Keratinocyte (primary cell): ENCODE measurements around the gene DOCK1. TPM values are rescaled to one million over a fixed set of nuclear protein-coding genes. Genes with fewer than 3 reads are reported as not detected.

Experiments used
- DNase-seq: peaks from one replicate; pipeline ENCODE4 v3.0.0-alpha.2; 2011; ENCODE audit warnings: low read depth, missing footprints, low spot score
- FAIRE-seq: peaks from 2 replicates; lab custom pipeline; 2011; peaks lifted over from hg19 to GRCh38; lab: Jason Lieb, UNC
- H2AFZ ChIP-seq: 2 replicates; pipeline ENCODE4 v1.6.0; 2012; ENCODE audit warnings: low read length, control low read depth, inconsistent platforms; ENCODE audit not compliant: control insufficient read depth
- H3K27ac ChIP-seq: 2 replicates; pipeline ENCODE4 v1.5.1; 2011; ENCODE audit warnings: low read length; ENCODE audit not compliant: control insufficient read depth, insufficient read depth
- H3K27me3 ChIP-seq: 3 replicates; pipeline ENCODE4 v1.6.0; 2011; ENCODE audit warnings: low read length; ENCODE audit not compliant: control insufficient read depth, insufficient read depth; ENCODE audit errors: extremely low read depth
- H3K36me3 ChIP-seq, 2 experiments: 2 replicates in 1 of 2; 3 replicates in 1 of 2; pipeline ENCODE4 v1.5.1; 2011; ENCODE audit warnings: low read length in 2 of 2, mild to moderate bottlenecking in 1 of 2; ENCODE audit not compliant: control insufficient read depth in 2 of 2, insufficient read depth in 2 of 2; ENCODE audit errors: extremely low read depth in 1 of 2
- H3K4me1 ChIP-seq: 3 replicates; pipeline ENCODE4 v1.5.1; 2011; ENCODE audit warnings: low read length; ENCODE audit not compliant: control insufficient read depth, insufficient read depth; ENCODE audit errors: extremely low read depth
- H3K4me2 ChIP-seq: 3 replicates; pipeline ENCODE4 v1.6.0; 2011; ENCODE audit warnings: low read depth, low read length; ENCODE audit not compliant: control insufficient read depth, insufficient read depth; ENCODE audit errors: extremely low read depth
- H3K4me3 ChIP-seq, 3 experiments: fragments of 200-600 bp in 1 of 3; sonication (generic) in 1 of 3; 2 replicates in 2 of 3; 3 replicates in 1 of 3; pipeline ENCODE4 v1.5.1; 2011 to 2016; ENCODE audit warnings: low read length in 3 of 3, mild to moderate bottlenecking in 3 of 3, control low read depth in 2 of 3, inconsistent platforms in 1 of 3, low read depth in 1 of 3, mixed read lengths in 1 of 3, mixed run types in 1 of 3, moderate library complexity in 1 of 3; ENCODE audit not compliant: control insufficient read depth in 2 of 3, insufficient read depth in 2 of 3; ENCODE audit errors: extremely low read depth in 1 of 3
- H3K79me2 ChIP-seq: 2 replicates; pipeline ENCODE4 v1.6.0; 2012; ENCODE audit warnings: low read length; ENCODE audit not compliant: control insufficient read depth, insufficient read depth
- H3K9ac ChIP-seq: 3 replicates; pipeline ENCODE4 v1.6.0; 2011; ENCODE audit warnings: low read length; ENCODE audit not compliant: control insufficient read depth, insufficient read depth; ENCODE audit errors: extremely low read depth
- H3K9me1 ChIP-seq: 3 replicates; pipeline ENCODE4 v1.6.0; 2011; ENCODE audit warnings: low read length; ENCODE audit not compliant: control insufficient read depth, insufficient read depth; ENCODE audit errors: extremely low read depth
- H3K9me3 ChIP-seq: 2 replicates; pipeline ENCODE4 v1.5.1; 2012; ENCODE audit warnings: low read depth, low read length; ENCODE audit not compliant: control insufficient read depth
- H4K20me1 ChIP-seq: 3 replicates; pipeline ENCODE4 v1.6.0; 2011; ENCODE audit warnings: low read length; ENCODE audit not compliant: control insufficient read depth, insufficient read depth; ENCODE audit errors: extremely low read depth
- CTCF ChIP-seq, 3 experiments: IDR thresholded peaks in 1 of 3; conservative IDR thresholded peaks in 1 of 3; optimal IDR thresholded peaks in 1 of 3; 2 replicates in 2 of 3; 3 replicates in 1 of 3; pipeline versions ENCODE3 to v1.5.1; 2011; ENCODE audit warnings: low read length in 3 of 3, mild to moderate bottlenecking in 3 of 3, moderate library complexity in 2 of 3, control low read depth in 1 of 3, inconsistent platforms in 1 of 3; ENCODE audit not compliant: insufficient read depth in 2 of 3; ENCODE audit errors: extremely low read depth in 1 of 3
- EZH2 ChIP-seq: IDR thresholded peaks from one replicate; pipeline ENCODE4 v1.6.1; 2012; ENCODE audit warnings: inconsistent platforms, mild to moderate bottlenecking, low read length, moderate library complexity
- dilution Hi-C: fragments of 300-500 bp; cut with MboI; formaldehyde crosslinking; loops from one replicate; pipeline ENCODE4 v1.7.0; 2020; ENCODE audit warnings: low sequenced_read_pairs; ENCODE audit not compliant: extremely low pct_ligation_motif_present
- polyA plus RNA-seq, 5 experiments: library from polyadenylated mRNA; depleted of rRNA in 3 of 5; stranded (reverse) in 3 of 5; stranded (forward) in 1 of 5; unstranded in 1 of 5; fragments of >200 nt; gene quantifications; 1 replicate in 1 of 5; 2 replicates in 3 of 5; 3 replicates in 1 of 5; pipeline versions ENCODE4 v1.2.1 to v1.2.3, GENCODE V29; 2011 to 2012; ENCODE audit warnings: missing spikeins in 2 of 5, low read depth in 1 of 5, low replicate concordance in 1 of 5

The DOCK1 gene
- polyA plus RNA-seq, 1 donor (not counting 4 experiments of a cell fraction or from before 2014, with no cell fraction given), result 15.7 TPM

- FAIRE-seq, result no peak
- no peaks in the 10 kb centered on the region for H3K79me2 ChIP-seq
Observed at GRCh38 chr10:127303746-127304145, 398.5 kb downstream of the DOCK1 start.

GRCh38 chr10:127306479-127306878 lies 401.3 kb downstream of the DOCK1 start:
- Histone ChIP-seq H3K27ac (no peak overlapping the region), H3K4me3 (no peak overlapping the region), H3K27me3 (no peaks in the 10 kb centered on the region), H3K36me3 (no peaks in the 10 kb centered on the region), H3K9me3 (no peaks in the 10 kb centered on the region), H3K9me1 (no peaks in the 10 kb centered on the region), H3K9ac (no peak overlapping the region), H4K20me1 (no peaks in the 10 kb centered on the region), H3K4me1 (peaks cover 10% of the 10 kb centered on the region), H2AFZ (no peak overlapping the region), H3K79me2 (no peaks in the 10 kb centered on the region), H3K4me2 (no peak overlapping the region)
- dilution Hi-C loops, result no loop called here
- DNase-seq, result no peak
- TF ChIP-seq CTCF (optimal IDR thresholded peaks at IDR 0.05 in 1 of 3, IDR thresholded peaks at IDR 0.05 in 1 of 3, conservative IDR thresholded peaks at IDR 0.05 in 1 of 3; ENCODE audit: extremely low read depth in 1 of 3, insufficient read depth in 2 of 3, low read length in 3 of 3) (no peak), EZH2 (no peak)
- no peak for FAIRE-seq

More at GRCh38 chr10:127303746-127304145, 398.5 kb downstream of the DOCK1 start:
- Histone ChIP-seq H3K9ac (no peak overlapping the region), H4K20me1 (no peaks in the 10 kb centered on the region), H3K9me3 (no peaks in the 10 kb centered on the region), H3K27me3 (no peaks in the 10 kb centered on the region), H3K4me3 (no peak overlapping the region), H3K4me1 (peaks cover 10% of the 10 kb centered on the region), H3K36me3 (peaks cover 0 to 2% of the 10 kb centered on the region in 2 experiments), H3K4me2 (no peak overlapping the region), H3K27ac (no peak overlapping the region), H3K9me1 (no peaks in the 10 kb centered on the region), H2AFZ (no peak overlapping the region)
- dilution Hi-C loops, result no loop called here
- DNase-seq, result no peak
- TF ChIP-seq CTCF (optimal IDR thresholded peaks at IDR 0.05 in 1 of 3, IDR thresholded peaks at IDR 0.05 in 1 of 3, conservative IDR thresholded peaks at IDR 0.05 in 1 of 3; ENCODE audit: extremely low read depth in 1 of 3, insufficient read depth in 2 of 3, low read length in 3 of 3), result no peak
- no peak for TF ChIP-seq EZH2
